ENCODE results near the gene YES1.
"Not testable (repeated sequence)": the region's sequence is repeated elsewhere in the genome, so short reads cannot be mapped to it uniquely, and the experiment has no call there.

YES1 gene

GRCh38 chr18:692824-693223 lies 119.2 kb downstream of the YES1 start:
- H3K4me3 Mint-ChIP-seq, result no peak overlapping the region
- no peak overlapping the region for H3K27ac Mint-ChIP-seq
- H3K9me3 Mint-ChIP-seq, result no peaks in the 10 kb centered on the region
- no peaks in the 10 kb centered on the region for H3K4me1 Mint-ChIP-seq
- TF ChIP-seq CTCF (IDR thresholded peaks at IDR 0.05; ENCODE audit: unreplicated experiment in 3 of 3), result no peak
- no peaks in the 10 kb centered on the region for H3K27me3 Mint-ChIP-seq (ENCODE audit: low read depth)
- H3K36me3 Mint-ChIP-seq (ENCODE audit: low read depth), result peaks cover 41% of the 10 kb centered on the region

GRCh38 chr18:688323-688722 lies 123.7 kb downstream of the YES1 start:
- H3K27ac Mint-ChIP-seq, result no peak overlapping the region
- H3K36me3 Mint-ChIP-seq (ENCODE audit: low read depth), result peaks cover 38% of the 10 kb centered on the region
- no peak overlapping the region for H3K4me3 Mint-ChIP-seq
- H3K4me1 Mint-ChIP-seq, result peaks cover 5% of the 10 kb centered on the region
- no peaks in the 10 kb centered on the region for H3K27me3 Mint-ChIP-seq (ENCODE audit: low read depth)
- TF ChIP-seq CTCF (IDR thresholded peaks at IDR 0.05; ENCODE audit: unreplicated experiment in 3 of 3), result no peak
- H3K9me3 Mint-ChIP-seq, result no peaks in the 10 kb centered on the region

GRCh38 chr18:686339-687111 lies 125.5 kb downstream of the YES1 start:
- Mint-ChIP-seq H3K36me3 (ENCODE audit: low read depth) (peaks cover 32% of the 10 kb centered on the region), H3K27ac (no peak overlapping the region)

GRCh38 chr18:685438-685837 lies 126.6 kb downstream of the YES1 start:
- Mint-ChIP-seq H3K4me3 (no peak overlapping the region), H3K27ac (no peak overlapping the region), H3K27me3 (ENCODE audit: low read depth) (no peaks in the 10 kb centered on the region), H3K36me3 (ENCODE audit: low read depth) (peaks cover 28% of the 10 kb centered on the region), H3K4me1 (peaks cover 7% of the 10 kb centered on the region), H3K9me3 (no peaks in the 10 kb centered on the region)
- TF ChIP-seq CTCF (IDR thresholded peaks at IDR 0.05; ENCODE audit: unreplicated experiment in 3 of 3), result no peak

More at GRCh38 chr18:686339-687111, 125.5 kb downstream of the YES1 start:
- H3K4me3 Mint-ChIP-seq, result no peak overlapping the region
- H3K9me3 Mint-ChIP-seq, result no peaks in the 10 kb centered on the region
- TF ChIP-seq CTCF (IDR thresholded peaks at IDR 0.05; ENCODE audit: unreplicated experiment in 3 of 3), result no peak
- H3K27me3 Mint-ChIP-seq (ENCODE audit: low read depth), result no peaks in the 10 kb centered on the region
- H3K4me1 Mint-ChIP-seq, result peaks cover 5% of the 10 kb centered on the region

- Mint-ChIP-seq H3K4me3 (no peak overlapping the region), H3K27ac (no peak overlapping the region), H3K4me1 (peaks cover 11% of the 10 kb centered on the region), H3K27me3 (ENCODE audit: low read depth) (no peaks in the 10 kb centered on the region), H3K9me3 (no peaks in the 10 kb centered on the region), H3K36me3 (ENCODE audit: low read depth) (peaks cover 30% of the 10 kb centered on the region)
- TF ChIP-seq CTCF (IDR thresholded peaks at IDR 0.05; ENCODE audit: unreplicated experiment in 3 of 3), result no peak
Measured at GRCh38 chr18:683531-683930, 128.5 kb downstream of the YES1 start.

- peaks cover 11% of the 10 kb centered on the region for H3K4me1 Mint-ChIP-seq
- peaks cover 33% of the 10 kb centered on the region for H3K36me3 Mint-ChIP-seq (ENCODE audit: low read depth)
- no peaks in the 10 kb centered on the region for H3K27me3 Mint-ChIP-seq (ENCODE audit: low read depth)
- H3K27ac Mint-ChIP-seq, result no peak overlapping the region
- no peaks in the 10 kb centered on the region for H3K9me3 Mint-ChIP-seq
- H3K4me3 Mint-ChIP-seq, result no peak overlapping the region
- TF ChIP-seq CTCF (IDR thresholded peaks at IDR 0.05; ENCODE audit: unreplicated experiment in 3 of 3), result no peak
Measured at GRCh38 chr18:682833-683232, 129.2 kb downstream of the YES1 start.

- not testable (repeated sequence) for H3K27me3 Mint-ChIP-seq (ENCODE audit: low read depth); H3K4me3 Mint-ChIP-seq; H3K27ac Mint-ChIP-seq; H3K9me3 Mint-ChIP-seq
- H3K4me1 Mint-ChIP-seq, result peaks cover 11% of the 10 kb centered on the region
- H3K36me3 Mint-ChIP-seq (ENCODE audit: low read depth), result peaks cover 31% of the 10 kb centered on the region
Measured at GRCh38 chr18:682416-682815, 129.6 kb downstream of the YES1 start.
